K562 treated with DMSO at 1 percent for 12 hours (cell line): Measurements from ENCODE around the gene PDCD5. TPM values are rescaled to one million over a fixed set of nuclear protein-coding genes. Genes with fewer than 3 reads are reported as not detected.

Source experiments
- total RNA-seq: library from RNA; unstranded; fragments of 300-600 nt; gene quantifications from 2 replicates; pipeline ENCODE4 v1.2.3, GENCODE V29; 2022; ENCODE audit not compliant: insufficient read depth

Gene PDCD5, protein sequence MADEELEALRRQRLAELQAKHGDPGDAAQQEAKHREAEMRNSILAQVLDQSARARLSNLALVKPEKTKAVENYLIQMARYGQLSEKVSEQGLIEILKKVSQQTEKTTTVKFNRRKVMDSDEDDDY
- 95.9 and 108 TPM in 2 replicates for total RNA-seq

DNA sequence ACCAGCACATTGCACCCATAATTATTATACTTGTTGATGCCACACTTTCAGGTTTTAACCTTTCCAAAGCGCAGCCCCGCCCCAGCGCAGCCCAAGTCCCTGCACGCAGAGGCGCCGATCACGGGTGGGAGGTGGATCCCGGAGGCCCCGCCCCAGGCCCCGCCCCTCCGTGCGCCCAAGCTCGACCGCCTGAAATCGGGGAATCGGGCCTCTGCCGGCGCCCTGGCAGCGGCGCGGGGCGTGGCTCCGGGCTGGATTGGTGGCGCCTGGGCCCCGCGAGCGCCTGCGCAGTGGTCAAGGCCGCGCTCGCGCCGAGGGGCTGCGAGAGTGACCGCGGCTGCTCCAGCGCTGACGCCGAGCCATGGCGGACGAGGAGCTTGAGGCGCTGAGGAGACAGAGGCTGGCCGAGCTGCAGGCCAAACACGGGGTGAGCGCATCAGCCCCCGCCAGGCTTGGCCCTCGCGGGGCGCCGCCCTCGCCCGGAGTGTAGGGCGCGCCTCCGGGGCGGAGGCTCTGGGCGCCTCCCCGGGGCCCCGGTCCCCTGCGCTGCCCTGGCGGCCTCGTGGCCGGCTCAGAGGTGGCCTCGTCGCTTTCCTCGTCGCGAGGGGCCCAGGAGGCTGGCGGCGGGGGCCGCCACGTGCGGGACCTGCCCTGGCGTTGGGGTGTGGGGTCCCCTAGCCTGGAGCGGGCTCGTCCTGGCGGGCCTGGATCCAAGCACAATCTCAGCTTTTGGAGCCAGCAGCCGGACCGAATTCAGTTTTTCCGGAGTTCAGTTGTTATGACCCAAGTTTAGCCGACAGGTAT, at the start of gene PDCD5:
Gene PDCD5 (plus strand): TSS at position 290 of the 804 bp plus-strand sequence. CDS start 72 bp downstream, at position 362.

Other genes with a start within 250 kb of the PDCD5 start
- 2.0 and 9.2 TPM in 2 replicates for gene ZNF507, start 235.6 kb upstream of the PDCD5 start, total RNA-seq
- gene DPY19L3, start 175.4 kb upstream of the PDCD5 start, total RNA-seq = 2.2 and 14.8 TPM in 2 replicates
- 14.1 and 42.2 TPM in 2 replicates for gene ANKRD27, start 94.0 kb downstream of the PDCD5 start, total RNA-seq
- 0.73 and 0.74 TPM in 2 replicates for gene RGS9BP, start 94.7 kb downstream of the PDCD5 start, total RNA-seq
- 8.7 and 19.4 TPM in 2 replicates for gene NUDT19, start 110.6 kb downstream of the PDCD5 start, total RNA-seq
- gene TDRD12, start 138.6 kb downstream of the PDCD5 start, total RNA-seq = not detected in 2 replicates